KMS-11 (cell line): ENCODE results near the gene PCCA.

Experiments
- H2AFZ ChIP-seq: fragments of 200-600 bp; sonication (generic); 2 replicates; pipeline ENCODE4 v1.6.1; 2016; ENCODE audit warnings: antibody characterized with exemption, mixed run types, low read depth
- H3K27ac ChIP-seq: fragments of 200-600 bp; sonication (generic); 2 replicates; pipeline ENCODE4 v1.6.1; 2016; ENCODE audit warnings: mild to moderate bottlenecking, mixed run types
- H3K27me3 ChIP-seq: fragments of 200-600 bp; sonication (generic); 2 replicates; pipeline ENCODE4 v1.6.1; 2017; ENCODE audit warnings: mild to moderate bottlenecking, low read depth, mixed run types, moderate library complexity; ENCODE audit not compliant: insufficient read depth
- H3K36me3 ChIP-seq: fragments of 200-600 bp; sonication (generic); 2 replicates; pipeline ENCODE4 v1.6.1; 2017; ENCODE audit warnings: mild to moderate bottlenecking, mixed run types; ENCODE audit not compliant: insufficient read depth
- H3K4me1 ChIP-seq: fragments of 200-600 bp; sonication (generic); 2 replicates; pipeline ENCODE4 v1.6.1; 2016; ENCODE audit warnings: mild to moderate bottlenecking, low read depth, mixed run types; ENCODE audit not compliant: poor library complexity, severe bottlenecking
- H3K4me2 ChIP-seq: fragments of 200-600 bp; sonication (generic); 2 replicates; pipeline ENCODE4 v1.7.0; 2016; ENCODE audit warnings: mild to moderate bottlenecking, mixed run types
- H3K4me3 ChIP-seq: fragments of 200-600 bp; sonication (generic); IDR thresholded peaks from 2 replicates; pipeline ENCODE4 v1.6.1; 2017; ENCODE audit warnings: low read depth, low read length, mixed read lengths; ENCODE audit not compliant: insufficient read depth
- H3K79me2 ChIP-seq: fragments of 200-600 bp; sonication (generic); 2 replicates; pipeline ENCODE4 v1.6.1; 2016; ENCODE audit warnings: low read depth, mixed run types; ENCODE audit not compliant: insufficient read depth
- H3K9ac ChIP-seq: fragments of 200-600 bp; sonication (generic); 2 replicates; pipeline ENCODE4 v1.6.1; 2016; ENCODE audit warnings: mild to moderate bottlenecking, mixed run types
- H4K20me1 ChIP-seq: fragments of 200-600 bp; sonication (generic); 2 replicates; pipeline ENCODE4 v1.6.1; 2016; ENCODE audit warnings: mild to moderate bottlenecking, mixed run types; ENCODE audit not compliant: insufficient read depth
- CTCF ChIP-seq: fragments of 200-600 bp; sonication (generic); conservative IDR thresholded peaks from 2 replicates; pipeline ENCODE4 v1.6.1; 2017; ENCODE audit warnings: low read depth, mild to moderate bottlenecking, antibody characterized with exemption, low read length, moderate library complexity, mixed read lengths

Gene PCCA

GRCh38 chr13:100179276-100179675 is 90.4 kb downstream of the PCCA start:
- Histone ChIP-seq H3K4me1 (no peaks in the 10 kb centered on the region), H4K20me1 (no peaks in the 10 kb centered on the region)
- no peak for TF ChIP-seq CTCF

GRCh38 chr13:100182900-100183490 is 94.1 kb downstream of the PCCA start:
- no peak overlapping the region for H3K4me2 ChIP-seq
- H3K27me3 ChIP-seq: no peaks in the 10 kb centered on the region
- no peak overlapping the region for H3K9ac ChIP-seq
- H3K27ac ChIP-seq: no peak overlapping the region
- H3K79me2 ChIP-seq: no peaks in the 10 kb centered on the region
- no peaks in the 10 kb centered on the region for H3K36me3 ChIP-seq
- no peak overlapping the region for H2AFZ ChIP-seq
- no peak for TF ChIP-seq CTCF
- no peaks in the 10 kb centered on the region for H4K20me1 ChIP-seq
- no peak overlapping the region for H3K4me3 ChIP-seq
- no peaks in the 10 kb centered on the region for H3K4me1 ChIP-seq

More at GRCh38 chr13:100179276-100179675, 90.4 kb downstream of the PCCA start:
- H3K4me3 ChIP-seq: no peak overlapping the region
- no peaks in the 10 kb centered on the region for H3K79me2 ChIP-seq
- H3K9ac ChIP-seq: no peak overlapping the region
- no peak overlapping the region for H3K4me2 ChIP-seq
- H2AFZ ChIP-seq: no peak overlapping the region
- H3K36me3 ChIP-seq: no peaks in the 10 kb centered on the region
- H3K27me3 ChIP-seq: no peaks in the 10 kb centered on the region
- H3K27ac ChIP-seq: no peak overlapping the region

GRCh38 chr13:100184095-100184494 is 95.2 kb downstream of the PCCA start:
- H3K27ac ChIP-seq: no peak overlapping the region
- TF ChIP-seq CTCF: no peak

GRCh38 chr13:100195568-100195967 is 106.7 kb downstream of the PCCA start:
- Histone ChIP-seq H3K27ac (no peak overlapping the region), H3K27me3 (no peaks in the 10 kb centered on the region), H3K4me1 (peaks cover 11% of the 10 kb centered on the region), H3K9ac (no peak overlapping the region), H3K79me2 (no peaks in the 10 kb centered on the region), H3K4me2 (no peak overlapping the region), H3K36me3 (no peaks in the 10 kb centered on the region), H4K20me1 (no peaks in the 10 kb centered on the region), H2AFZ (no peak overlapping the region), H3K4me3 (no peak overlapping the region)
- TF ChIP-seq CTCF: no peak

More at GRCh38 chr13:100184095-100184494, 95.2 kb downstream of the PCCA start:
- H3K27me3 ChIP-seq: no peaks in the 10 kb centered on the region
- no peak overlapping the region for H3K9ac ChIP-seq
- no peaks in the 10 kb centered on the region for H4K20me1 ChIP-seq
- H3K36me3 ChIP-seq: no peaks in the 10 kb centered on the region
- no peak overlapping the region for H3K4me3 ChIP-seq
- no peaks in the 10 kb centered on the region for H3K79me2 ChIP-seq
- H3K4me2 ChIP-seq: no peak overlapping the region
- H2AFZ ChIP-seq: no peak overlapping the region
- no peaks in the 10 kb centered on the region for H3K4me1 ChIP-seq
